WTC11 (cell line): Measurements from ENCODE around the gene AUH. TPM values are rescaled to one million over a fixed set of nuclear protein-coding genes. Genes with fewer than 3 reads are reported as not detected.

Experiments used
- ATAC-seq: fragments of 200-7000 bp; cut with Tn5 transposase; 2 replicates; pipeline ENCODE4 v1.10.0; 2021; ENCODE audit warnings: mild to moderate bottlenecking, moderate library complexity
- CTCF ChIA-PET: fragments of 300-600 bp; sonication (Branson Sonifier 250); formaldehyde crosslinking; loops from one replicate; lab custom pipeline; 2021; ENCODE audit warnings: antibody characterized with exemption; lab: Charles Lee
- POLR2A ChIA-PET: fragments of 350-600 bp; sonication (Branson Sonifier 250); formaldehyde crosslinking; loops from one replicate; lab custom pipeline; 2021; ENCODE audit warnings: antibody characterized with exemption; lab: Charles Lee
- DNase-seq: peaks from one replicate; pipeline ENCODE4 v3.0.0; 2021; ENCODE audit warnings: low spot score
- H3K27ac Mint-ChIP-seq: 2 replicates; pipeline ENCODE4 v1.8.0; 2021; ENCODE audit warnings: mixed read lengths
- H3K27me3 Mint-ChIP-seq: 2 replicates; pipeline ENCODE4 v1.8.0; 2021; ENCODE audit warnings: low read depth, mild to moderate bottlenecking, moderate library complexity, mixed read lengths
- H3K36me3 Mint-ChIP-seq: 2 replicates; pipeline ENCODE4 v1.8.0; 2021; ENCODE audit warnings: mixed read lengths
- H3K4me1 Mint-ChIP-seq: 2 replicates; pipeline ENCODE4 v1.8.0; 2022; ENCODE audit warnings: mixed read lengths
- H3K4me3 Mint-ChIP-seq: 2 replicates; pipeline ENCODE4 v1.8.0; 2021; ENCODE audit warnings: mild to moderate bottlenecking, moderate library complexity, mixed read lengths
- H3K9me3 Mint-ChIP-seq: 2 replicates; pipeline ENCODE4 v1.8.0; 2021; ENCODE audit warnings: mixed read lengths
- ELF4 ChIP-seq: sonication (generic); formaldehyde crosslinking; IDR thresholded peaks from 2 replicates; pipeline ENCODE4 v1.8.1; 2022; ENCODE audit warnings: low read depth, mild to moderate bottlenecking, moderate library complexity, missing genetic modification reagents
- EMX1 ChIP-seq: fragments of 250-450 bp; sonication (Bioruptor Pico); IDR thresholded peaks from 2 replicates; pipeline ENCODE4 v1.8.0; 2021; ENCODE audit warnings: mild to moderate bottlenecking
- ETV6 ChIP-seq: sonication (generic); formaldehyde crosslinking; IDR thresholded peaks from 2 replicates; pipeline ENCODE4 v1.8.1; 2022; ENCODE audit warnings: mild to moderate bottlenecking, missing genetic modification reagents
- FOXP1 ChIP-seq: sonication (generic); formaldehyde crosslinking; IDR thresholded peaks from 2 replicates; pipeline ENCODE4 v1.8.0; 2022; ENCODE audit warnings: missing genetic modification reagents, mild to moderate bottlenecking, moderate library complexity, borderline replicate concordance
- GTF2I ChIP-seq: fragments of 250-450 bp; sonication (Bioruptor Pico); conservative IDR thresholded peaks from 2 replicates; pipeline ENCODE4 v1.4.0; 2021; ENCODE audit warnings: mild to moderate bottlenecking
- JAZF1 ChIP-seq: fragments of 250-450 bp; sonication (Bioruptor Pico); IDR thresholded peaks from 2 replicates; pipeline ENCODE4 v1.9.0; 2021; ENCODE audit warnings: moderate library complexity, mild to moderate bottlenecking, inconsistent platforms
- KAT7 ChIP-seq: sonication (generic); formaldehyde crosslinking; IDR thresholded peaks from 2 replicates; pipeline ENCODE4 v1.8.1; 2023; ENCODE audit warnings: missing genetic modification reagents, mild to moderate bottlenecking, borderline replicate concordance
- NFE2L1 ChIP-seq: sonication (generic); formaldehyde crosslinking; IDR thresholded peaks from 2 replicates; pipeline ENCODE4 v1.8.1; 2023; ENCODE audit warnings: missing genetic modification reagents
- NR2C2 ChIP-seq: sonication (generic); formaldehyde crosslinking; IDR thresholded peaks from 2 replicates; pipeline ENCODE4 v1.8.0; 2022; ENCODE audit warnings: mild to moderate bottlenecking, missing genetic modification reagents
- NR3C1 ChIP-seq: sonication (generic); formaldehyde crosslinking; conservative IDR thresholded peaks from 2 replicates; pipeline ENCODE4 v1.8.1; 2023; ENCODE audit warnings: low read depth, mild to moderate bottlenecking, missing genetic modification reagents
- OVOL2 ChIP-seq: fragments of 250-450 bp; sonication (Bioruptor Pico); IDR thresholded peaks from 2 replicates; pipeline ENCODE4 v1.9.0; 2021; ENCODE audit warnings: mild to moderate bottlenecking, borderline replicate concordance
- PRRX2 ChIP-seq: fragments of 250-450 bp; sonication (Bioruptor Pico); IDR thresholded peaks from 2 replicates; pipeline ENCODE4 v1.8.0; 2021; ENCODE audit warnings: mild to moderate bottlenecking
- SMAD4 ChIP-seq: sonication (generic); formaldehyde crosslinking; IDR thresholded peaks from 2 replicates; pipeline ENCODE4 v1.8.0; 2022; ENCODE audit warnings: mild to moderate bottlenecking, missing genetic modification reagents
- SP1 ChIP-seq: sonication (generic); formaldehyde crosslinking; conservative IDR thresholded peaks from 2 replicates; pipeline ENCODE4 v1.8.1; 2022; ENCODE audit warnings: missing genetic modification reagents
- TCF7 ChIP-seq: sonication (generic); formaldehyde crosslinking; IDR thresholded peaks from 2 replicates; pipeline ENCODE4 v1.8.0; 2022; ENCODE audit warnings: mild to moderate bottlenecking, low read depth, missing genetic modification reagents, moderate library complexity
- ZNF121 ChIP-seq: sonication (generic); formaldehyde crosslinking; IDR thresholded peaks from 2 replicates; pipeline ENCODE4 v1.8.0; 2023; ENCODE audit warnings: missing genetic modification reagents
- ZNF219 ChIP-seq: sonication (generic); formaldehyde crosslinking; IDR thresholded peaks from 2 replicates; pipeline ENCODE4 v1.8.0; 2023; ENCODE audit warnings: missing genetic modification reagents, mild to moderate bottlenecking, borderline replicate concordance
- ZNF671 ChIP-seq: fragments of 250-450 bp; sonication (Bioruptor Pico); IDR thresholded peaks from 2 replicates; pipeline ENCODE4 v1.8.0; 2021; ENCODE audit warnings: mild to moderate bottlenecking
- total RNA-seq: library from RNA; stranded (reverse); gene quantifications from 3 replicates; pipeline ENCODE4 v1.2.3, GENCODE V29; 2021
- TF ChIP-seq, protein P1 (sequence below): sonication (generic); formaldehyde crosslinking; IDR thresholded peaks from 2 replicates; pipeline ENCODE4 v1.8.1; 2023; ENCODE audit warnings: mild to moderate bottlenecking, missing genetic modification reagents
- TF ChIP-seq, protein P2 (sequence below): fragments of 250-450 bp; sonication (Bioruptor Pico); IDR thresholded peaks from 2 replicates; pipeline ENCODE4 v1.9.0; 2021; ENCODE audit warnings: mild to moderate bottlenecking
- TF ChIP-seq, protein P3 (sequence below): sonication (generic); formaldehyde crosslinking; IDR thresholded peaks from 2 replicates; pipeline ENCODE4 v1.8.0; 2022; ENCODE audit warnings: missing genetic modification reagents
- TF ChIP-seq, protein P4 (sequence below): fragments of 250-450 bp; sonication (Bioruptor Pico); IDR thresholded peaks from 2 replicates; pipeline ENCODE4 v1.9.0; 2021; ENCODE audit warnings: moderate library complexity, mild to moderate bottlenecking, inconsistent platforms, borderline replicate concordance
- TF ChIP-seq, protein P5 (sequence below): sonication (generic); formaldehyde crosslinking; IDR thresholded peaks from 2 replicates; pipeline ENCODE4 v1.8.1; 2023; ENCODE audit warnings: mild to moderate bottlenecking, missing genetic modification reagents, moderate library complexity
- TF ChIP-seq, protein P6 (sequence below): sonication (generic); formaldehyde crosslinking; IDR thresholded peaks from 2 replicates; pipeline ENCODE4 v1.8.0; 2023; ENCODE audit warnings: missing genetic modification reagents, mild to moderate bottlenecking, borderline replicate concordance
- TF ChIP-seq, protein P7 (sequence below): fragments of 200-600 bp; IDR thresholded peaks from 2 replicates; pipeline ENCODE4 v1.8.0; 2022; ENCODE audit warnings: antibody characterized with exemption

Gene AUH
- total RNA-seq, 1 experiment from 2014 or later = 30.4 TPM

DNA sequence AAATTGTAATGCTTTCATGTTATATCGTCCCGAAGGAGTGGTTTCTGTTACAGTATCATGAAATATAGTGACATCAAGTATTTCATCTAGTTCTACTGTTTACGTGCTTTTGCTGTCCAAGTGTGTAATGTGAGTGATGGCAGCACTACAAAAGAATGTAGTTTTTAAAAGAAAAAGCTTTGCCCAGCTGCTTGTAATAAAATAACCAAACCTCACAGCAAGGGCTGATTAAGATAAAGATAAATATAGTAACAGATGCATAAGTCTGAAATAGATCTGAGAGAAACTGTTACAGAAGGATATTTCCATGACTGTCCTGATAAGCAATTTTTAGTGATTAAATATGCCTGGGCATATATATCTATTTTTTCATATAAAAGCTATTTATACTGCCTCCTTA lies 106.4 kb downstream of the AUH start:
- CTCF ChIA-PET = interaction anchor here (0.8 kb wide), 1 partner anchor 19 kb away, joined by 3 read pairs; no protein-coding TSS in a partner anchor
- no peaks in the 10 kb centered on the region for H3K36me3 Mint-ChIP-seq
- ATAC-seq = no peak

DNA sequence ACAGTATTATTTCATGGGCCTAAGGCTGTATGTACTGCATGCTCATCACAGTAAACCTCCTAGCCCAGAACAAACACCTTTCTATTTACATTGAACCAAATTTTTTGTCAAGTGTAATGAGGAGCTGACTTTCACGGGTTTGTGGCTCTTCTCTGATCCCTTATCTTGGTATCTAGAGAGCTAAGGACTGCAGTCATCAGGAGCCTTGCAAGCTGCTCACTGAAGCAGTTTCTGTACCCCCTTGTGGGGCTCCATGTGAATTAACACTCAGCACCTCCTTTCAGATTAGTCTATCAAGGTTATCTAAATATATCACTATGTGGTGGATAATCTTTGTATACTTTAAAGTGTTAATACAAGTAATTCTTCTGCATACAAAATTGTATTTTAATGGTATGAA lies 108.2 kb downstream of the AUH start:
- CTCF ChIA-PET = interaction anchor here (0.9 to 1.7 kb wide), 6 partner anchors 60 to 338 kb away, joined by 3 to 12 read pairs (median 4); no protein-coding TSS in a partner anchor
- TF ChIP-seq ETV6 (CRISPR knock-in tag) = no peak
- TF ChIP-seq, protein P1, sequence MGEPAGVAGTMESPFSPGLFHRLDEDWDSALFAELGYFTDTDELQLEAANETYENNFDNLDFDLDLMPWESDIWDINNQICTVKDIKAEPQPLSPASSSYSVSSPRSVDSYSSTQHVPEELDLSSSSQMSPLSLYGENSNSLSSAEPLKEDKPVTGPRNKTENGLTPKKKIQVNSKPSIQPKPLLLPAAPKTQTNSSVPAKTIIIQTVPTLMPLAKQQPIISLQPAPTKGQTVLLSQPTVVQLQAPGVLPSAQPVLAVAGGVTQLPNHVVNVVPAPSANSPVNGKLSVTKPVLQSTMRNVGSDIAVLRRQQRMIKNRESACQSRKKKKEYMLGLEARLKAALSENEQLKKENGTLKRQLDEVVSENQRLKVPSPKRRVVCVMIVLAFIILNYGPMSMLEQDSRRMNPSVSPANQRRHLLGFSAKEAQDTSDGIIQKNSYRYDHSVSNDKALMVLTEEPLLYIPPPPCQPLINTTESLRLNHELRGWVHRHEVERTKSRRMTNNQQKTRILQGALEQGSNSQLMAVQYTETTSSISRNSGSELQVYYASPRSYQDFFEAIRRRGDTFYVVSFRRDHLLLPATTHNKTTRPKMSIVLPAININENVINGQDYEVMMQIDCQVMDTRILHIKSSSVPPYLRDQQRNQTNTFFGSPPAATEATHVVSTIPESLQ (CRISPR knock-in tag) = no peak
- TF ChIP-seq ZNF219 = no peak
- TF ChIP-seq SP1 = no peak
- TF ChIP-seq, protein P2, sequence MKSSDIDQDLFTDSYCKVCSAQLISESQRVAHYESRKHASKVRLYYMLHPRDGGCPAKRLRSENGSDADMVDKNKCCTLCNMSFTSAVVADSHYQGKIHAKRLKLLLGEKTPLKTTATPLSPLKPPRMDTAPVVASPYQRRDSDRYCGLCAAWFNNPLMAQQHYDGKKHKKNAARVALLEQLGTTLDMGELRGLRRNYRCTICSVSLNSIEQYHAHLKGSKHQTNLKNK (CRISPR knock-in tag) = no peak
- TF ChIP-seq ZNF671 (CRISPR knock-in tag) = no peak
- TF ChIP-seq JAZF1 (CRISPR knock-in tag) = no peak
- TF ChIP-seq, protein P3, sequence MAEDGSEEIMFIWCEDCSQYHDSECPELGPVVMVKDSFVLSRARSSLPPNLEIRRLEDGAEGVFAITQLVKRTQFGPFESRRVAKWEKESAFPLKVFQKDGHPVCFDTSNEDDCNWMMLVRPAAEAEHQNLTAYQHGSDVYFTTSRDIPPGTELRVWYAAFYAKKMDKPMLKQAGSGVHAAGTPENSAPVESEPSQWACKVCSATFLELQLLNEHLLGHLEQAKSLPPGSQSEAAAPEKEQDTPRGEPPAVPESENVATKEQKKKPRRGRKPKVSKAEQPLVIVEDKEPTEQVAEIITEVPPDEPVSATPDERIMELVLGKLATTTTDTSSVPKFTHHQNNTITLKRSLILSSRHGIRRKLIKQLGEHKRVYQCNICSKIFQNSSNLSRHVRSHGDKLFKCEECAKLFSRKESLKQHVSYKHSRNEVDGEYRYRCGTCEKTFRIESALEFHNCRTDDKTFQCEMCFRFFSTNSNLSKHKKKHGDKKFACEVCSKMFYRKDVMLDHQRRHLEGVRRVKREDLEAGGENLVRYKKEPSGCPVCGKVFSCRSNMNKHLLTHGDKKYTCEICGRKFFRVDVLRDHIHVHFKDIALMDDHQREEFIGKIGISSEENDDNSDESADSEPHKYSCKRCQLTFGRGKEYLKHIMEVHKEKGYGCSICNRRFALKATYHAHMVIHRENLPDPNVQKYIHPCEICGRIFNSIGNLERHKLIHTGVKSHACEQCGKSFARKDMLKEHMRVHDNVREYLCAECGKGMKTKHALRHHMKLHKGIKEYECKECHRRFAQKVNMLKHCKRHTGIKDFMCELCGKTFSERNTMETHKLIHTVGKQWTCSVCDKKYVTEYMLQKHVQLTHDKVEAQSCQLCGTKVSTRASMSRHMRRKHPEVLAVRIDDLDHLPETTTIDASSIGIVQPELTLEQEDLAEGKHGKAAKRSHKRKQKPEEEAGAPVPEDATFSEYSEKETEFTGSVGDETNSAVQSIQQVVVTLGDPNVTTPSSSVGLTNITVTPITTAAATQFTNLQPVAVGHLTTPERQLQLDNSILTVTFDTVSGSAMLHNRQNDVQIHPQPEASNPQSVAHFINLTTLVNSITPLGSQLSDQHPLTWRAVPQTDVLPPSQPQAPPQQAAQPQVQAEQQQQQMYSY (CRISPR knock-in tag) = no peak
- no peak for TF ChIP-seq NFE2L1
- no peak for TF ChIP-seq PRRX2 (CRISPR knock-in tag)

More for the DNA sequence above, 106.4 kb downstream of the AUH start:
- POLR2A ChIA-PET = no interaction called here
- Mint-ChIP-seq H3K4me3 (no peak overlapping the region), H3K27ac (no peak overlapping the region), H3K27me3 (no peaks in the 10 kb centered on the region), H3K9me3 (no peaks in the 10 kb centered on the region), H3K4me1 (no peaks in the 10 kb centered on the region)
- no peak for TF ChIP-seq SMAD4 (CRISPR knock-in tag)
- no peak for TF ChIP-seq FOXP1
- TF ChIP-seq ZNF121 = no peak
- TF ChIP-seq NR2C2 (CRISPR knock-in tag) = no peak
- TF ChIP-seq, protein P4, sequence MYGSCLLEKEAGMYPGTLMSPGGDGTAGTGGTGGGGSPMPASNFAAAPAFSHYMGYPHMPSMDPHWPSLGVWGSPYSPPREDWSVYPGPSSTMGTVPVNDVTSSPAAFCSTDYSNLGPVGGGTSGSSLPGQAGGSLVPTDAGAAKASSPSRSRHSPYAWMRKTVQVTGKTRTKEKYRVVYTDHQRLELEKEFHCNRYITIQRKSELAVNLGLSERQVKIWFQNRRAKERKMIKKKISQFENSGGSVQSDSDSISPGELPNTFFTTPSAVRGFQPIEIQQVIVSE = no peak
- TF ChIP-seq, protein P5, sequence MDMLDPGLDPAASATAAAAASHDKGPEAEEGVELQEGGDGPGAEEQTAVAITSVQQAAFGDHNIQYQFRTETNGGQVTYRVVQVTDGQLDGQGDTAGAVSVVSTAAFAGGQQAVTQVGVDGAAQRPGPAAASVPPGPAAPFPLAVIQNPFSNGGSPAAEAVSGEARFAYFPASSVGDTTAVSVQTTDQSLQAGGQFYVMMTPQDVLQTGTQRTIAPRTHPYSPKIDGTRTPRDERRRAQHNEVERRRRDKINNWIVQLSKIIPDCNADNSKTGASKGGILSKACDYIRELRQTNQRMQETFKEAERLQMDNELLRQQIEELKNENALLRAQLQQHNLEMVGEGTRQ (CRISPR knock-in tag) = no peak
- TF ChIP-seq OVOL2 = no peak
- TF ChIP-seq NR3C1 (CRISPR knock-in tag) = no peak
- no peak for TF ChIP-seq PRRX2 (CRISPR knock-in tag)
- TF ChIP-seq GTF2I (CRISPR knock-in tag) = no peak
- TF ChIP-seq ELF4 (CRISPR knock-in tag) = no peak
- no peak for TF ChIP-seq JAZF1 (CRISPR knock-in tag)
- no peak for TF ChIP-seq TCF7 (CRISPR knock-in tag)
- TF ChIP-seq, protein P6, sequence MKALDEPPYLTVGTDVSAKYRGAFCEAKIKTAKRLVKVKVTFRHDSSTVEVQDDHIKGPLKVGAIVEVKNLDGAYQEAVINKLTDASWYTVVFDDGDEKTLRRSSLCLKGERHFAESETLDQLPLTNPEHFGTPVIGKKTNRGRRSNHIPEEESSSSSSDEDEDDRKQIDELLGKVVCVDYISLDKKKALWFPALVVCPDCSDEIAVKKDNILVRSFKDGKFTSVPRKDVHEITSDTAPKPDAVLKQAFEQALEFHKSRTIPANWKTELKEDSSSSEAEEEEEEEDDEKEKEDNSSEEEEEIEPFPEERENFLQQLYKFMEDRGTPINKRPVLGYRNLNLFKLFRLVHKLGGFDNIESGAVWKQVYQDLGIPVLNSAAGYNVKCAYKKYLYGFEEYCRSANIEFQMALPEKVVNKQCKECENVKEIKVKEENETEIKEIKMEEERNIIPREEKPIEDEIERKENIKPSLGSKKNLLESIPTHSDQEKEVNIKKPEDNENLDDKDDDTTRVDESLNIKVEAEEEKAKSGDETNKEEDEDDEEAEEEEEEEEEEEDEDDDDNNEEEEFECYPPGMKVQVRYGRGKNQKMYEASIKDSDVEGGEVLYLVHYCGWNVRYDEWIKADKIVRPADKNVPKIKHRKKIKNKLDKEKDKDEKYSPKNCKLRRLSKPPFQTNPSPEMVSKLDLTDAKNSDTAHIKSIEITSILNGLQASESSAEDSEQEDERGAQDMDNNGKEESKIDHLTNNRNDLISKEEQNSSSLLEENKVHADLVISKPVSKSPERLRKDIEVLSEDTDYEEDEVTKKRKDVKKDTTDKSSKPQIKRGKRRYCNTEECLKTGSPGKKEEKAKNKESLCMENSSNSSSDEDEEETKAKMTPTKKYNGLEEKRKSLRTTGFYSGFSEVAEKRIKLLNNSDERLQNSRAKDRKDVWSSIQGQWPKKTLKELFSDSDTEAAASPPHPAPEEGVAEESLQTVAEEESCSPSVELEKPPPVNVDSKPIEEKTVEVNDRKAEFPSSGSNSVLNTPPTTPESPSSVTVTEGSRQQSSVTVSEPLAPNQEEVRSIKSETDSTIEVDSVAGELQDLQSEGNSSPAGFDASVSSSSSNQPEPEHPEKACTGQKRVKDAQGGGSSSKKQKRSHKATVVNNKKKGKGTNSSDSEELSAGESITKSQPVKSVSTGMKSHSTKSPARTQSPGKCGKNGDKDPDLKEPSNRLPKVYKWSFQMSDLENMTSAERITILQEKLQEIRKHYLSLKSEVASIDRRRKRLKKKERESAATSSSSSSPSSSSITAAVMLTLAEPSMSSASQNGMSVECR (CRISPR knock-in tag) = no peak
- TF ChIP-seq ZNF671 (CRISPR knock-in tag) = no peak
- TF ChIP-seq, protein P7, sequence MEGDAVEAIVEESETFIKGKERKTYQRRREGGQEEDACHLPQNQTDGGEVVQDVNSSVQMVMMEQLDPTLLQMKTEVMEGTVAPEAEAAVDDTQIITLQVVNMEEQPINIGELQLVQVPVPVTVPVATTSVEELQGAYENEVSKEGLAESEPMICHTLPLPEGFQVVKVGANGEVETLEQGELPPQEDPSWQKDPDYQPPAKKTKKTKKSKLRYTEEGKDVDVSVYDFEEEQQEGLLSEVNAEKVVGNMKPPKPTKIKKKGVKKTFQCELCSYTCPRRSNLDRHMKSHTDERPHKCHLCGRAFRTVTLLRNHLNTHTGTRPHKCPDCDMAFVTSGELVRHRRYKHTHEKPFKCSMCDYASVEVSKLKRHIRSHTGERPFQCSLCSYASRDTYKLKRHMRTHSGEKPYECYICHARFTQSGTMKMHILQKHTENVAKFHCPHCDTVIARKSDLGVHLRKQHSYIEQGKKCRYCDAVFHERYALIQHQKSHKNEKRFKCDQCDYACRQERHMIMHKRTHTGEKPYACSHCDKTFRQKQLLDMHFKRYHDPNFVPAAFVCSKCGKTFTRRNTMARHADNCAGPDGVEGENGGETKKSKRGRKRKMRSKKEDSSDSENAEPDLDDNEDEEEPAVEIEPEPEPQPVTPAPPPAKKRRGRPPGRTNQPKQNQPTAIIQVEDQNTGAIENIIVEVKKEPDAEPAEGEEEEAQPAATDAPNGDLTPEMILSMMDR = no peak
- TF ChIP-seq KAT7 (CRISPR knock-in tag) = no peak
- no peak for TF ChIP-seq EMX1
- no peak for DNase-seq

More for the DNA sequence above, 108.2 kb downstream of the AUH start:
- Mint-ChIP-seq H3K27ac (no peak overlapping the region), H3K36me3 (no peaks in the 10 kb centered on the region), H3K27me3 (no peaks in the 10 kb centered on the region), H3K4me1 (no peaks in the 10 kb centered on the region), H3K4me3 (no peak overlapping the region), H3K9me3 (no peaks in the 10 kb centered on the region)
- ATAC-seq = peak; percentile 52; the same call in 1 of the 2 replicates
- POLR2A ChIA-PET = no interaction called here
- DNase-seq = no peak
